Measurements from ENCODE around the gene TP53. TPM values are rescaled to one million over a fixed set of nuclear protein-coding genes. Genes with fewer than 3 reads are reported as not detected.

The TP53 gene
- total and polyA plus RNA-seq, 10 of the 15 experiments (the other 5 are each of a cell fraction or from before 2014, with no cell fraction given): 35.6 to 162 (median 75.9) TPM

DNA sequence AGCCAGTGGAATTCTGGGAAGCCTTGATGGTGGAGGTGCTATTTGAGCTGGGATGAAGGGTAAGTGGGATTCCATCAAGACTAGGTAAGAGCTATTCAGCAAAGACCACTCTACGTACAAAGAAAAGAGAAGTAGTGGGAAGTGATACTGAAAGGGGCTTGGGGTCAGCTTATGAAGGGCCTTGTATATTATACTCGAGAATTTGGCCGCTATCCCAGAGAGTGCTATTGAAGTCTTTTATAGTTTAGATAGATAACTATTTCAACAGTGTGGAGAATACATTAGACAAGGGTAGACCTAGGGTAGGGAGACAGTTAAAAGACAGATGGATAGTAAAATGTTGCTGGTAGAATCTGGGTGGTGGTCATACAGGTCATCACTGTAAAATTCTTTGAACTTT is 40.6 kb upstream of the TP53 start (continued):
- TF ChIP-seq, protein P1, sequence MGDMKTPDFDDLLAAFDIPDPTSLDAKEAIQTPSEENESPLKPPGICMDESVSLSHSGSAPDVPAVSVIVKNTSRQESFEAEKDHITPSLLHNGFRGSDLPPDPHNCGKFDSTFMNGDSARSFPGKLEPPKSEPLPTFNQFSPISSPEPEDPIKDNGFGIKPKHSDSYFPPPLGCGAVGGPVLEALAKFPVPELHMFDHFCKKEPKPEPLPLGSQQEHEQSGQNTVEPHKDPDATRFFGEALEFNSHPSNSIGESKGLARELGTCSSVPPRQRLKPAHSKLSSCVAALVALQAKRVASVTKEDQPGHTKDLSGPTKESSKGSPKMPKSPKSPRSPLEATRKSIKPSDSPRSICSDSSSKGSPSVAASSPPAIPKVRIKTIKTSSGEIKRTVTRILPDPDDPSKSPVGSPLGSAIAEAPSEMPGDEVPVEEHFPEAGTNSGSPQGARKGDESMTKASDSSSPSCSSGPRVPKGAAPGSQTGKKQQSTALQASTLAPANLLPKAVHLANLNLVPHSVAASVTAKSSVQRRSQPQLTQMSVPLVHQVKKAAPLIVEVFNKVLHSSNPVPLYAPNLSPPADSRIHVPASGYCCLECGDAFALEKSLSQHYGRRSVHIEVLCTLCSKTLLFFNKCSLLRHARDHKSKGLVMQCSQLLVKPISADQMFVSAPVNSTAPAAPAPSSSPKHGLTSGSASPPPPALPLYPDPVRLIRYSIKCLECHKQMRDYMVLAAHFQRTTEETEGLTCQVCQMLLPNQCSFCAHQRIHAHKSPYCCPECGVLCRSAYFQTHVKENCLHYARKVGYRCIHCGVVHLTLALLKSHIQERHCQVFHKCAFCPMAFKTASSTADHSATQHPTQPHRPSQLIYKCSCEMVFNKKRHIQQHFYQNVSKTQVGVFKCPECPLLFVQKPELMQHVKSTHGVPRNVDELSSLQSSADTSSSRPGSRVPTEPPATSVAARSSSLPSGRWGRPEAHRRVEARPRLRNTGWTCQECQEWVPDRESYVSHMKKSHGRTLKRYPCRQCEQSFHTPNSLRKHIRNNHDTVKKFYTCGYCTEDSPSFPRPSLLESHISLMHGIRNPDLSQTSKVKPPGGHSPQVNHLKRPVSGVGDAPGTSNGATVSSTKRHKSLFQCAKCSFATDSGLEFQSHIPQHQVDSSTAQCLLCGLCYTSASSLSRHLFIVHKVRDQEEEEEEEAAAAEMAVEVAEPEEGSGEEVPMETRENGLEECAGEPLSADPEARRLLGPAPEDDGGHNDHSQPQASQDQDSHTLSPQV (IDR thresholded peaks at IDR 0.05): no peak
- TF ChIP-seq, protein P2, sequence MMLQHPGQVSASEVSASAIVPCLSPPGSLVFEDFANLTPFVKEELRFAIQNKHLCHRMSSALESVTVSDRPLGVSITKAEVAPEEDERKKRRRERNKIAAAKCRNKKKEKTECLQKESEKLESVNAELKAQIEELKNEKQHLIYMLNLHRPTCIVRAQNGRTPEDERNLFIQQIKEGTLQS (IDR thresholded peaks at IDR 0.05; ENCODE audit: borderline replicate concordance, extremely low read depth, low read depth, low read length): no peak
- TF ChIP-seq ZNF622 (IDR thresholded peaks at IDR 0.05) (no peak), KAT2A (conservative IDR thresholded peaks at IDR 0.05; ENCODE audit: control insufficient read depth, low read depth, low read length) (no peak)

DNA sequence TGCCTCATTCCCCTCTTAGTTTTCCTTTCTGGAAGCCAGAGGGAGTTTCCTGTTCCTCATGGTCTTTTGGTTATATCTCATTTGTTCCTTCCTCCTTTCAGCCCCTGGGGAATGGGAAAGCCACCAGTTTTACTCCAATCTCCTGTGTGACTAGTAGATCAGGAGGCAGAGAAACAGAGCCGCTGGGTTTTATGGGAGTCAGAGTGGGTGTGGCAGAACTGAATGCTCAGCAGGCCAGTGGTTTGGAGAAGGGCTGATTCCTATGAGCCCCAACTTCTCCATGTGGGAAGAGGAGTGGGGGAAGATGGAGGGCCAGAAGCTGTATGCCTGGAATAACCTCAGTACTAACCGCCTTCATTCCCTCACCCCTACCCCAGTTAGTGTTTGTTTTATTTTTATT is 34.3 kb upstream of the TP53 start:
- Histone ChIP-seq H4K20me1 (ENCODE audit: control insufficient read depth, insufficient read depth) (no peaks in the 10 kb centered on the region), H3K79me2 (ENCODE audit: control insufficient read depth, insufficient read depth, low read length) (no peaks in the 10 kb centered on the region), H3K27ac (ENCODE audit: control insufficient read depth, insufficient read depth) (no peak overlapping the region), H3K27me3 (replicated peaks in 1 of 2; ENCODE audit: control insufficient read depth in 2 of 2, insufficient read depth in 2 of 2, low read length in 1 of 2) (peaks cover 5 to 6% of the 10 kb centered on the region in 2 experiments; a peak in 3 of 4 replicates), H3K4me3 (no peak overlapping the region), H2AFZ (ENCODE audit: control insufficient read depth, low read depth, low read length) (no peak overlapping the region), H3K9me3 (replicated peaks; ENCODE audit: control insufficient read depth, insufficient read depth, low read length) (no peaks in the 10 kb centered on the region), H3K9ac (ENCODE audit: control insufficient read depth, insufficient read depth, low read length) (no peak overlapping the region), H3K36me3 (ENCODE audit: control insufficient read depth in 2 of 2, insufficient read depth in 2 of 2, low read length in 1 of 2) (no peaks in the 10 kb centered on the region), H3K4me2 (ENCODE audit: control insufficient read depth, insufficient read depth) (no peak overlapping the region), H3K4me1 (ENCODE audit: control insufficient read depth, insufficient read depth, low read length) (no peaks in the 10 kb centered on the region)
- 65% methylated on average over 2 of the region's 2 CpGs for WGBS (ENCODE audit: insufficient coverage, insufficient replicate concordance, low lambda C conversion rate, missing lambda C conversion rate)
- in situ Hi-C loops (cut with MboI) (no loop called here), intact Hi-C loops (cut with micrococcal nuclease; ENCODE audit: unreplicated experiment) (no loop called here)
- ChIA-PET POLR2A (interaction anchor here (0.6 kb wide), 1 partner anchor 144 kb away, joined by 5 read pairs; no protein-coding TSS in a partner anchor), CTCF (interaction anchor here (1.4 to 1.8 kb wide), 2 partner anchors 21 to 89 kb away, joined by 3 to 6 read pairs; no protein-coding TSS in a partner anchor), RAD21 (ENCODE audit: unreplicated experiment) (no interaction called here), SMC1A (ENCODE audit: uncharacterized antibody, unreplicated experiment) (no interaction called here)
- FAIRE-seq (no peak), ATAC-seq (no peak), DNase-seq (ENCODE audit: low read depth, low spot score) (no peak)
- BruUV-seq (replicated peaks): no TSS peak
- TF ChIP-seq, protein P1 (IDR thresholded peaks at IDR 0.05): no peak
- no peak for TF ChIP-seq BACH1 (IDR thresholded peaks at IDR 0.05; ENCODE audit: borderline replicate concordance)
- no peak for TF ChIP-seq JUND (IDR thresholded peaks at IDR 0.05; ENCODE audit: low read depth, low read length)
- no peak for TF ChIP-seq CBX3 (IDR thresholded peaks at IDR 0.05; ENCODE audit: borderline replicate concordance, low read depth)
- TF ChIP-seq TCF3 (IDR thresholded peaks at IDR 0.05; ENCODE audit: borderline replicate concordance, insufficient read depth, low read depth, low read length): no peak
- no peak for TF ChIP-seq RAD51 (IDR thresholded peaks at IDR 0.05)
- TF ChIP-seq TAF1 (IDR thresholded peaks at IDR 0.05; ENCODE audit: borderline replicate concordance, low read depth, low read length): no peak
- TF ChIP-seq MYC (IDR thresholded peaks at IDR 0.05; ENCODE audit: insufficient read depth, insufficient read length, insufficient replicate concordance, low read length, severe bottlenecking): no peak
- no peak for TF ChIP-seq SIX5 (IDR thresholded peaks at IDR 0.05; ENCODE audit: low read depth, low read length, severe bottlenecking)

Data from GM12878 (cell line).